ENCODE results near the gene ATP8A2.

The ATP8A2 gene

DNA sequence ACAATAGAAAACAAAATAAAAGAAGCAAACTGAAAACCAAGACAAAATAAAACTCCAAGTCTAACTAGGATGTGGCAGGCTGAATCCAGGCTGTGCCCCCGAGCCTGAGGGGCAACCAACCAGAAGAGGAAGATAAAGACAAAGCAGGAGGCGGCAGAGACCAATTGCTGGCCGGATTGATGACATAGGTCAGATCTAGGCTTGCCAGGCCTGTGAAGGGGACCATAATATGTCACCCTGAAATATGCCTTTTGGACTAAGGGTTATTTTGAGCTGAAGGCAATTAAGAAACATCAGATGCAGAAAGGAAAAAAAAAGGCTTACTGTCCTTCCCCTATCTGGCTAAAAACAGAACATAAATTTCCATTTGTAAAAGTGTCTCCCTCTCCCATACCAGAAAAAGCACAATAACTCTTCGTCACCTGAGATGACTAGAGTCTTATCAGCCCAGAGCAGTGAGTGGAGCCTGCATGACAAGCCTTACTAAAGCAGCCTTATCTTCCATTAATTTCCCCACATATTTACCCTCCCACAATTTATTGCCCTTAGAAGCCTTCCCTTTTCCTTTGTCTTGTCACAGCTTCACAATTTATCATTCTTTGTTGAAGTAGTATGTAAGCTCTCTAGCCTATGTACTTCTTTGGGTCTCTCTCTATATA is 22.8 kb downstream of the ATP8A2 start:
- no peaks in the 10 kb centered on the region for H3K36me3 ChIP-seq (ENCODE audit: control insufficient read depth, insufficient read depth, low read length)
- H3K27me3 ChIP-seq (ENCODE audit: control insufficient read depth, insufficient read depth, low read length), result no peaks in the 10 kb centered on the region
- no peak overlapping the region for H3K4me3 ChIP-seq (ENCODE audit: low read length)
- no peaks in the 10 kb centered on the region for H3K4me1 ChIP-seq (ENCODE audit: control insufficient read depth, insufficient read depth, low read length)
- no peak overlapping the region for H3K9ac ChIP-seq (ENCODE audit: low read length)
- no peak overlapping the region for H3K27ac ChIP-seq (ENCODE audit: low read depth, low read length)

DNA sequence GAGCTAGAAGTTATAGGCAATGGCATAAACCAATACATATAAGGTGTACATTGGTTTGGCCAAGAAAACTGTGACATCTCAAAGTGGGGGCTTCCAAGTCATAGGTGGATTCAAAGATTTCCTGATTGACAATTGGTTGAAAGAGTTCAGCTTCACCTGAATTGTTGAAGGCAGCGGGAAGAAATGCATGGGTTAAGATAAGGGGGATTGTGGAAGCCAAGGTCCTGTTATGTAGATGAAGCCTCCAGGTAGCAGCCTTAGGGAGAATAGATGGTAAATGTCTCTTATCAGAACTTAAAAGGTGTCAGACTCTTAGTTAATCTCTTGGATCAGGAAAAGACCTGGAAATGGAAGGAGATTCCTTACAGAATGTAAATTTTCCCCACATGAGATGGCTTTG is 26.0 kb downstream of the ATP8A2 start:
- no peak overlapping the region for H3K9ac ChIP-seq (ENCODE audit: low read length)
- H3K4me3 ChIP-seq (ENCODE audit: low read length), result no peak overlapping the region
- no peaks in the 10 kb centered on the region for H3K4me1 ChIP-seq (ENCODE audit: control insufficient read depth, insufficient read depth, low read length)
- H3K27ac ChIP-seq (ENCODE audit: low read depth, low read length), result no peak overlapping the region
- no peaks in the 10 kb centered on the region for H3K36me3 ChIP-seq (ENCODE audit: control insufficient read depth, insufficient read depth, low read length)
- no peaks in the 10 kb centered on the region for H3K27me3 ChIP-seq (ENCODE audit: control insufficient read depth, insufficient read depth, low read length)

DNA sequence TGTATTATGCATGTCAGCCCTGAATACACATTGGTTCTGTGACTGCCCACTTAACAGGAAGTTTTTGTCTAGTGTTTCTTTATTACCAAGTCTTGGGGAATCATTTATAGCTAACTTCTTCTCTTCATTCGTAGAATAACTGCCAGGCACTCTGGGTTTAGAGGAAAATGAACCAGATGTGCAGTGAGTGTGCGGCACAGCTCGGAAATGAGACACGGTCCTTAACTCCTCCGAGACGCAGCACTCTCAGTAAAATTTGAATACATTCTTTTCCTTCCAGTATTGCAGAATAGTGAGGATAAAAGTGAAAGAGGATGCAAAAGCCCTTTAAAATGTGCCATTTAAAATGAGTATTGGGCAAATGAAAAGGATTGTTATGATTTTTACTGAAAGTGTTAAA is 29.2 kb downstream of the ATP8A2 start:
- Histone ChIP-seq H3K4me1 (ENCODE audit: control insufficient read depth, insufficient read depth, low read length) (no peaks in the 10 kb centered on the region), H3K9ac (ENCODE audit: low read length) (no peak overlapping the region), H3K27me3 (ENCODE audit: control insufficient read depth, insufficient read depth, low read length) (no peaks in the 10 kb centered on the region), H3K27ac (ENCODE audit: low read depth, low read length) (no peak overlapping the region), H3K4me3 (ENCODE audit: low read length) (no peak overlapping the region), H3K36me3 (ENCODE audit: control insufficient read depth, insufficient read depth, low read length) (no peaks in the 10 kb centered on the region)

GRCh38 chr13:25401958-25402357 is 30.2 kb downstream of the ATP8A2 start:
- Histone ChIP-seq H3K9ac (ENCODE audit: low read length) (no peak overlapping the region), H3K4me3 (ENCODE audit: low read length) (no peak overlapping the region), H3K4me1 (ENCODE audit: control insufficient read depth, insufficient read depth, low read length) (no peaks in the 10 kb centered on the region), H3K36me3 (ENCODE audit: control insufficient read depth, insufficient read depth, low read length) (no peaks in the 10 kb centered on the region), H3K27ac (ENCODE audit: low read depth, low read length) (no peak overlapping the region), H3K27me3 (ENCODE audit: control insufficient read depth, insufficient read depth, low read length) (no peaks in the 10 kb centered on the region)

DNA sequence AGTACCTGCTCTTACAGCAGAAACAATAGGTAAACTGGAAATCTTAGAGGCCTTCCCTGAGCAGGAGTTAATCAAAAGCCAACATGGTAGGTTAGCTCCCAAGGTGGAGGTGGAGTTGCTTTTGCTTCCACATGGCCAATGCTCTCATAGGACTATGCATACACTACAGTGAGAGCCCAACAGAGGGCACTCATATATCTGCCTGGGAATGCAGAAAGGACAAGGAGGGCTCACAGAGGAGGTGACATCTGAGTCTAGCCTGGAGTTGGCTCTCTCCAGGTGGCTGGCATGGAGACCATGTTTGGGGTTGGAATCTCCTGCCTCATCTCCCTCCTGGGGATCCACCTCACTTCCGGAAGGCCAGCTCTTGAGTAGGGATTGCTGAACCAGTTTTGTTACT is 34.6 kb downstream of the ATP8A2 start:
- H3K27ac ChIP-seq (ENCODE audit: low read depth, low read length), result no peak overlapping the region
- no peak overlapping the region for H3K4me3 ChIP-seq (ENCODE audit: low read length)
- H3K27me3 ChIP-seq (ENCODE audit: control insufficient read depth, insufficient read depth, low read length), result no peaks in the 10 kb centered on the region
- no peak overlapping the region for H3K9ac ChIP-seq (ENCODE audit: low read length)
- H3K36me3 ChIP-seq (ENCODE audit: control insufficient read depth, insufficient read depth, low read length), result no peaks in the 10 kb centered on the region
- H3K4me1 ChIP-seq (ENCODE audit: control insufficient read depth, insufficient read depth, low read length), result no peaks in the 10 kb centered on the region

GRCh38 chr13:25409938-25410337 is 38.2 kb downstream of the ATP8A2 start:
- Histone ChIP-seq H3K4me3 (ENCODE audit: low read length) (no peak overlapping the region), H3K4me1 (ENCODE audit: control insufficient read depth, insufficient read depth, low read length) (no peaks in the 10 kb centered on the region), H3K9ac (ENCODE audit: low read length) (no peak overlapping the region), H3K36me3 (ENCODE audit: control insufficient read depth, insufficient read depth, low read length) (no peaks in the 10 kb centered on the region), H3K27me3 (ENCODE audit: control insufficient read depth, insufficient read depth, low read length) (no peaks in the 10 kb centered on the region), H3K27ac (ENCODE audit: low read depth, low read length) (no peak overlapping the region)

DNA sequence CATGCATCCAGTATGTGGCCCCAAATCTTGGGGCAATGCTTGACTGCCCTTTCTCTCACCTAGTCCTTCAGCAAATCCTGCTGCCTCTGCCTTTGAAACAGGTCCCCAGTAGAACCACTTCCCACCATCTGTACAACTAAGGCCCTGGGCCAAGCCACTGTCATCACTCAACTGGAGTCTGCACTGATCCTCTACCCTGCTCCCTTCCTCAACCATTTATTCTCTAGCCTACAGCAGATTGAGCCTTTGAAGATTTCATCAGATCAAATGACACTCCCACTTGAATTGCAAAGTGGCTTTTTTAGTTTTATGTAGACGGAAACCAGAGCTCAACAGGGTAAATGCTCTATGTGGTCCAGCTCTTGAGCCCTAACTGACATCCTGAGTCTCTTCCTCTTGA is 43.5 kb downstream of the ATP8A2 start:
- Histone ChIP-seq H3K27ac (ENCODE audit: low read depth, low read length) (no peak overlapping the region), H3K4me1 (ENCODE audit: control insufficient read depth, insufficient read depth, low read length) (no peaks in the 10 kb centered on the region), H3K9ac (ENCODE audit: low read length) (no peak overlapping the region), H3K27me3 (ENCODE audit: control insufficient read depth, insufficient read depth, low read length) (no peaks in the 10 kb centered on the region), H3K4me3 (ENCODE audit: low read length) (no peak overlapping the region), H3K36me3 (ENCODE audit: control insufficient read depth, insufficient read depth, low read length) (no peaks in the 10 kb centered on the region)

DNA sequence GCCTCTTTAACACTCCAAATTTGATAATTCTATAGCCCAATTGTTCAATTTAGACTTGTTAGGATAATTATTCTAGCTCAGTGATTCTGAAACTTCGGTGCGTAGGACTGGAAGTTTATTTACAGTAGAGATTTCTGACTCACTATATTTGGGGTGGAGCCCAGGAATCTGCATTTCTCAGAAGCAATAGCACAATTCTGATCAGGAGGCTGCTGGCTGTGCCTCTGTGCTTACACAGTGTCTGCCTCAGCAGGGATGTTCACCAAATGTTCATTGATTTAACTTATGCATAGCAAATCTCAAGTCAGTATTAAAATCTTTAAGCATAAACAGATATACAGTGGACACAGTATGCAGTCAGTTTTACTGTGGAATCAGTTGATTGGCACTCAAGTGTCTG is 45.8 kb downstream of the ATP8A2 start:
- Histone ChIP-seq H3K4me3 (ENCODE audit: low read length) (no peak overlapping the region), H3K27me3 (ENCODE audit: control insufficient read depth, insufficient read depth, low read length) (no peaks in the 10 kb centered on the region), H3K4me1 (ENCODE audit: control insufficient read depth, insufficient read depth, low read length) (no peaks in the 10 kb centered on the region), H3K27ac (ENCODE audit: low read depth, low read length) (no peak overlapping the region), H3K36me3 (ENCODE audit: control insufficient read depth, insufficient read depth, low read length) (no peaks in the 10 kb centered on the region), H3K9ac (ENCODE audit: low read length) (no peak overlapping the region)

- Histone ChIP-seq H3K9ac (ENCODE audit: low read length) (no peak overlapping the region), H3K4me1 (ENCODE audit: control insufficient read depth, insufficient read depth, low read length) (no peaks in the 10 kb centered on the region), H3K27ac (ENCODE audit: low read depth, low read length) (no peak overlapping the region), H3K4me3 (ENCODE audit: low read length) (no peak overlapping the region), H3K27me3 (ENCODE audit: control insufficient read depth, insufficient read depth, low read length) (no peaks in the 10 kb centered on the region), H3K36me3 (ENCODE audit: control insufficient read depth, insufficient read depth, low read length) (no peaks in the 10 kb centered on the region)
Measured at GRCh38 chr13:25420161-25420560, 48.4 kb downstream of the ATP8A2 start.

DNA sequence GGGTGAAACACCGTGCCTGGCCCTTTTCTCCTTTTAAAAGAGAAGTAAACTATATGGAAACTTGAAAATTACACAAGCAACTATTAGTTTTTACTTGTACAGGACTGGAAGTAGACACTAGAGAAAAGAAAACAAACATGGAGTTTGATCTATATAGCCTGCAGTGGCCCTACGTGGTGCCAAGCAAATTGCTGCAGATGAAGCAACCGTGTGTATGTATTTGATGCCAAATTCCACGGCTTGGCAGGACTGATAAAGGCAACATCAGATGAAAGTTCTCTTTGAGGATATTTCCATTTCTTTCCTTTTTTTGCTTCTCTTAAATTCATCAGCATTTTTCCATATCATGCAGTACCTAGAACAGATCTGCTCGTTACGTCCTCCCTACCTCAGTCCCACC is 49.8 kb downstream of the ATP8A2 start:
- Histone ChIP-seq H3K9ac (ENCODE audit: low read length) (no peak overlapping the region), H3K4me1 (ENCODE audit: control insufficient read depth, insufficient read depth, low read length) (no peaks in the 10 kb centered on the region), H3K4me3 (ENCODE audit: low read length) (no peak overlapping the region), H3K36me3 (ENCODE audit: control insufficient read depth, insufficient read depth, low read length) (no peaks in the 10 kb centered on the region), H3K27me3 (ENCODE audit: control insufficient read depth, insufficient read depth, low read length) (no peaks in the 10 kb centered on the region), H3K27ac (ENCODE audit: low read depth, low read length) (no peak overlapping the region)

- H3K4me1 ChIP-seq (ENCODE audit: control insufficient read depth, insufficient read depth, low read length), result no peaks in the 10 kb centered on the region
- no peak overlapping the region for H3K9ac ChIP-seq (ENCODE audit: low read length)
- no peaks in the 10 kb centered on the region for H3K27me3 ChIP-seq (ENCODE audit: control insufficient read depth, insufficient read depth, low read length)
- H3K36me3 ChIP-seq (ENCODE audit: control insufficient read depth, insufficient read depth, low read length), result no peaks in the 10 kb centered on the region
- H3K4me3 ChIP-seq (ENCODE audit: low read length), result no peak overlapping the region
- H3K27ac ChIP-seq (ENCODE audit: low read depth, low read length), result no peak overlapping the region
Measured at GRCh38 chr13:25422153-25422552, 50.4 kb downstream of the ATP8A2 start.

GRCh38 chr13:25423831-25424230 is 52.1 kb downstream of the ATP8A2 start:
- H3K4me3 ChIP-seq (ENCODE audit: low read length), result no peak overlapping the region
- H3K36me3 ChIP-seq (ENCODE audit: control insufficient read depth, insufficient read depth, low read length), result no peaks in the 10 kb centered on the region
- no peak overlapping the region for H3K9ac ChIP-seq (ENCODE audit: low read length)
- H3K4me1 ChIP-seq (ENCODE audit: control insufficient read depth, insufficient read depth, low read length), result no peaks in the 10 kb centered on the region
- H3K27ac ChIP-seq (ENCODE audit: low read depth, low read length), result no peak overlapping the region
- H3K27me3 ChIP-seq (ENCODE audit: control insufficient read depth, insufficient read depth, low read length), result no peaks in the 10 kb centered on the region

DNA sequence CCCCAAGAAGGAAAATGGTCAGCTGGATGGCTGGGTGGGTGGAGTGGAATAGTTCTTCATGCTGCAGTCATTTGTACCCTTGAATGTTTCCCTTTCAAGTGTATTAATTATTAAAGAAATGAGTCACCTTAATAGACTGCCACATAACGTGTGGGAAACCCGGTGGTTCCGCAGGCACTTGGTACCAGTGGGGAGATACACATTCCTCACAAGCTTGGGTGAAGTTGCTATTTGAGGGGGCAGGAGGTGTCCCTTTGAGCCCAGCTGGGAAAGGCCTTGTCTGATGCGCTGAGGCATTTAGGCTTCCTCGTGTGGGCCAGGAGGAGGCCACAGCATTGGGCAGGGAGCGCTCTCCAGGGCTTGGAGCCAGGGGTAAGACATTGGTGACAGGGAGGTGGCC is 57.7 kb downstream of the ATP8A2 start:
- no peak overlapping the region for H3K4me3 ChIP-seq (ENCODE audit: low read length)
- H3K27me3 ChIP-seq (ENCODE audit: control insufficient read depth, insufficient read depth, low read length), result no peaks in the 10 kb centered on the region
- H3K4me1 ChIP-seq (ENCODE audit: control insufficient read depth, insufficient read depth, low read length), result no peaks in the 10 kb centered on the region
- H3K36me3 ChIP-seq (ENCODE audit: control insufficient read depth, insufficient read depth, low read length), result no peaks in the 10 kb centered on the region
- H3K27ac ChIP-seq (ENCODE audit: low read depth, low read length), result no peak overlapping the region
- no peak overlapping the region for H3K9ac ChIP-seq (ENCODE audit: low read length)
